ENCODE data around the gene SLC9C1. TPM values are rescaled to one million over a fixed set of nuclear protein-coding genes. Genes with fewer than 3 reads are reported as not detected.

The SLC9C1 gene
- total RNA-seq, 1 experiment from 2014 or later: not detected

DNA sequence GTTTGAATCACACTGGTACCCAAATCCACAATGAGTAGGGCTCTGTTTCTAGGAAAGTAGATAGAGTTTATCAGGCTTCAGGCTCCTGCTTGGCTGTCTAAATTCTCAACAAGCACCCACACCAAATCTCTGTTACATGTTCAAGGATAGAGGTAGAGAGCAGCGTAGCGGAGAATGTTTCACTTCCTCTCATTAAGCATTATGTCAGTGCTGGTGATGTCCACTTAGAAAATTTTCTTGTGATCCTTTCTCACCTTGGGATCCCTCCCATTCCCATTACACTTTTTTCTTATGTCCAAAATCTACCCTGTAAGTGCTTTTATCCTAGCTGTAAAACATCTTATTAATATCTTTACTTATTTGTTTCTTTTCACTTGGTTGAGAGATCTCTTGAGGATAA, 126.3 kb downstream of the SLC9C1 start:
- Histone ChIP-seq H3K79me2 (ENCODE audit: low read length) (no peaks in the 10 kb centered on the region), H3K9ac (ENCODE audit: low read length) (no peak overlapping the region), H3K9me3 (ENCODE audit: low read length) (no peaks in the 10 kb centered on the region), H3K4me3 (ENCODE audit: low read length) (no peak overlapping the region), H3K4me2 (ENCODE audit: low read length) (no peak overlapping the region), H3K9me2 (replicated peaks; ENCODE audit: low read length) (no peaks in the 10 kb centered on the region), H2AFZ (ENCODE audit: low read length) (no peak overlapping the region), H3K36me3 (ENCODE audit: low read depth, low read length) (no peaks in the 10 kb centered on the region), H3K27me3 (ENCODE audit: low read length) (no peaks in the 10 kb centered on the region), H3F3A (ENCODE audit: low read length, unreplicated experiment) (no peaks in the 10 kb centered on the region), H4K20me1 (ENCODE audit: low read length) (no peaks in the 10 kb centered on the region), H3K4me1 (ENCODE audit: insufficient read depth, low read length) (no peaks in the 10 kb centered on the region), H3K27ac (ENCODE audit: low read length) (no peak overlapping the region)
- no peak for ATAC-seq
- BruUV-seq (replicated peaks): no TSS peak
- intact Hi-C loops (cut with micrococcal nuclease): no loop called here
- POLR2A ChIA-PET (ENCODE audit: unreplicated experiment): no interaction called here
- CTCF ChIA-PET: no interaction called here
- TF ChIP-seq, protein P1, sequence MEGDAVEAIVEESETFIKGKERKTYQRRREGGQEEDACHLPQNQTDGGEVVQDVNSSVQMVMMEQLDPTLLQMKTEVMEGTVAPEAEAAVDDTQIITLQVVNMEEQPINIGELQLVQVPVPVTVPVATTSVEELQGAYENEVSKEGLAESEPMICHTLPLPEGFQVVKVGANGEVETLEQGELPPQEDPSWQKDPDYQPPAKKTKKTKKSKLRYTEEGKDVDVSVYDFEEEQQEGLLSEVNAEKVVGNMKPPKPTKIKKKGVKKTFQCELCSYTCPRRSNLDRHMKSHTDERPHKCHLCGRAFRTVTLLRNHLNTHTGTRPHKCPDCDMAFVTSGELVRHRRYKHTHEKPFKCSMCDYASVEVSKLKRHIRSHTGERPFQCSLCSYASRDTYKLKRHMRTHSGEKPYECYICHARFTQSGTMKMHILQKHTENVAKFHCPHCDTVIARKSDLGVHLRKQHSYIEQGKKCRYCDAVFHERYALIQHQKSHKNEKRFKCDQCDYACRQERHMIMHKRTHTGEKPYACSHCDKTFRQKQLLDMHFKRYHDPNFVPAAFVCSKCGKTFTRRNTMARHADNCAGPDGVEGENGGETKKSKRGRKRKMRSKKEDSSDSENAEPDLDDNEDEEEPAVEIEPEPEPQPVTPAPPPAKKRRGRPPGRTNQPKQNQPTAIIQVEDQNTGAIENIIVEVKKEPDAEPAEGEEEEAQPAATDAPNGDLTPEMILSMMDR (conservative IDR thresholded peaks at IDR 0.05; ENCODE audit: low read depth, low read length): no peak
- TF ChIP-seq EZH2 (IDR thresholded peaks at IDR 0.05; ENCODE audit: low read length, unreplicated experiment) (no peak), EZH2phosphoT487 (IDR thresholded peaks at IDR 0.05; ENCODE audit: borderline replicate concordance, low read length) (no peak)
- no peak for DNase-seq

DNA sequence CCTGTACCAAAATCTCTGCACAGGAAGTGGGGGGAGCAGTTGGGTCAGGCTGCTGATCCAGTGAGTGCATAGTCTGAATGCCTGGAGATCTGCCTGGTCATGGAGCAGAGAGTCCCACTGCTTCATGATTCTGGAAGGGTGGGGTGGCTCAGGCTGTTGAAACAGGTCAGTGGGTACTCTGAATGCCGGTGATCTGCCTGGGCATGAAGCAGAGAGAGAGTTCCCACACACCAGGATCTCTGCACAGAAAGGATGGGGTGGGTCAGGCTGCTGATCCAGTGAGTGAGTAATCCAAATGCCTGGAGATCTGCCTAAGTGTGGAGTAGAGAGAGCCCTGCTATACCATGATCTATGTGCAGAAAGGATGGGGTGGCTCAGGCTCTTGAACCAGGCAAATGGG, 144.9 kb downstream of the SLC9C1 start:
- Histone ChIP-seq H2AFZ (ENCODE audit: low read length) (no peak overlapping the region), H3K9me3 (ENCODE audit: low read length) (peaks cover 5% of the 10 kb centered on the region), H3K27ac (ENCODE audit: low read length) (no peak overlapping the region), H3K4me2 (ENCODE audit: low read length) (no peak overlapping the region), H3F3A (ENCODE audit: low read length, unreplicated experiment) (no peaks in the 10 kb centered on the region), H3K4me3 (ENCODE audit: low read length) (no peak overlapping the region), H3K9me2 (replicated peaks; ENCODE audit: low read length) (no peaks in the 10 kb centered on the region), H3K9ac (ENCODE audit: low read length) (no peak overlapping the region), H3K27me3 (ENCODE audit: low read length) (no peaks in the 10 kb centered on the region), H3K36me3 (ENCODE audit: low read depth, low read length) (peaks cover 6% of the 10 kb centered on the region; the same call in 1 of the 2 replicates), H3K79me2 (ENCODE audit: low read length) (no peaks in the 10 kb centered on the region), H3K4me1 (ENCODE audit: insufficient read depth, low read length) (no peaks in the 10 kb centered on the region), H4K20me1 (ENCODE audit: low read length) (no peaks in the 10 kb centered on the region)
- BruUV-seq (replicated peaks): no TSS peak
- CTCF ChIA-PET: no interaction called here
- intact Hi-C loops (cut with micrococcal nuclease): no loop called here
- POLR2A ChIA-PET (ENCODE audit: unreplicated experiment): no interaction called here
- TF ChIP-seq, protein P1 (conservative IDR thresholded peaks at IDR 0.05; ENCODE audit: low read depth, low read length): no peak
- TF ChIP-seq EZH2phosphoT487 (IDR thresholded peaks at IDR 0.05; ENCODE audit: borderline replicate concordance, low read length) (no peak), EZH2 (IDR thresholded peaks at IDR 0.05; ENCODE audit: low read length, unreplicated experiment) (no peak)
- DNase-seq: no peak
- no peak for ATAC-seq

GRCh38 chr3:112143689-112144088, 150.3 kb downstream of the SLC9C1 start:
- POLR2A ChIA-PET (ENCODE audit: unreplicated experiment): no interaction called here
- CTCF ChIA-PET: no interaction called here
- peaks cover 6% of the 10 kb centered on the region; the same call in 1 of the 2 replicates for H3K36me3 ChIP-seq (ENCODE audit: low read depth, low read length)

More at GRCh38 chr3:112143689-112144088, 150.3 kb downstream of the SLC9C1 start:
- H3K4me3 ChIP-seq (ENCODE audit: low read length): no peak overlapping the region
- H3K9me2 ChIP-seq (replicated peaks; ENCODE audit: low read length): no peaks in the 10 kb centered on the region
- ATAC-seq (no peak), DNase-seq (no peak)
- no peak overlapping the region for H3K27ac ChIP-seq (ENCODE audit: low read length)
- H3K4me1 ChIP-seq (ENCODE audit: insufficient read depth, low read length): no peaks in the 10 kb centered on the region
- H3K4me2 ChIP-seq (ENCODE audit: low read length): no peak overlapping the region
- H3K9me3 ChIP-seq (ENCODE audit: low read length): peaks cover 5% of the 10 kb centered on the region
- H3K9ac ChIP-seq (ENCODE audit: low read length): no peak overlapping the region
- H3F3A ChIP-seq (ENCODE audit: low read length, unreplicated experiment): no peaks in the 10 kb centered on the region
- intact Hi-C loops (cut with micrococcal nuclease): no loop called here
- no peaks in the 10 kb centered on the region for H3K79me2 ChIP-seq (ENCODE audit: low read length)
- H3K27me3 ChIP-seq (ENCODE audit: low read length): no peaks in the 10 kb centered on the region
- H4K20me1 ChIP-seq (ENCODE audit: low read length): no peaks in the 10 kb centered on the region
- no peak overlapping the region for H2AFZ ChIP-seq (ENCODE audit: low read length)
- BruUV-seq (replicated peaks): no TSS peak
- TF ChIP-seq, protein P1 (conservative IDR thresholded peaks at IDR 0.05; ENCODE audit: low read depth, low read length): no peak
- TF ChIP-seq EZH2phosphoT487 (IDR thresholded peaks at IDR 0.05; ENCODE audit: borderline replicate concordance, low read length): no peak
- no peak for TF ChIP-seq EZH2 (IDR thresholded peaks at IDR 0.05; ENCODE audit: low read length, unreplicated experiment)
